Immature natural killer cell (primary cell): ENCODE measurements around the gene CAPN10. TPM values are rescaled to one million over a fixed set of nuclear protein-coding genes. Genes with fewer than 3 reads are reported as not detected.

Experiments used
- DNase-seq, 3 donors: peaks; one replicate each; pipeline ENCODE4 v3.0.0; 2022; ENCODE audit warnings: mixed read lengths in 1 of 3
- H3K27ac Mint-ChIP-seq, 6 donors: one replicate each; pipeline ENCODE4 v1.8.0; 2020; ENCODE audit warnings: mixed read lengths in 6 of 6, mild to moderate bottlenecking in 5 of 6, inconsistent platforms in 4 of 6, moderate library complexity in 3 of 6
- H3K27me3 Mint-ChIP-seq, 3 donors: one replicate each; pipeline ENCODE4 v1.8.0; 2020 to 2021; ENCODE audit warnings: low read depth in 3 of 3, mild to moderate bottlenecking in 3 of 3, mixed read lengths in 3 of 3, moderate library complexity in 3 of 3, inconsistent platforms in 1 of 3
- H3K36me3 Mint-ChIP-seq, 3 donors: one replicate each; pipeline ENCODE4 v1.8.0; 2020; ENCODE audit warnings: mixed read lengths in 3 of 3, inconsistent platforms in 2 of 3, mild to moderate bottlenecking in 2 of 3
- H3K4me1 Mint-ChIP-seq, 2 donors: one replicate each; pipeline ENCODE4 v1.8.0; 2020; ENCODE audit warnings: inconsistent platforms in 2 of 2, mild to moderate bottlenecking in 2 of 2, mixed read lengths in 2 of 2, moderate library complexity in 1 of 2
- H3K4me3 Mint-ChIP-seq, 5 donors: one replicate each; pipeline ENCODE4 v1.8.0; 2020; ENCODE audit warnings: mild to moderate bottlenecking in 5 of 5, mixed read lengths in 5 of 5, inconsistent platforms in 3 of 5, moderate library complexity in 3 of 5
- H3K9me3 Mint-ChIP-seq, 6 donors: one replicate each; pipeline ENCODE4 v1.8.0; 2020; ENCODE audit warnings: mild to moderate bottlenecking in 6 of 6, mixed read lengths in 6 of 6, inconsistent platforms in 4 of 6, moderate library complexity in 3 of 6
- polyA plus RNA-seq, 3 donors: library from polyadenylated mRNA; unstranded; fragments of 300-500 nt; fragmentation: Illumina TruSeq; gene quantifications; one replicate each; pipeline ENCODE4 v1.2.3, GENCODE V29; 2021

Gene CAPN10
- polyA plus RNA-seq, 3 donors from 2014 or later, result 9.7 to 22.5 (median 11.6) TPM

DNA sequence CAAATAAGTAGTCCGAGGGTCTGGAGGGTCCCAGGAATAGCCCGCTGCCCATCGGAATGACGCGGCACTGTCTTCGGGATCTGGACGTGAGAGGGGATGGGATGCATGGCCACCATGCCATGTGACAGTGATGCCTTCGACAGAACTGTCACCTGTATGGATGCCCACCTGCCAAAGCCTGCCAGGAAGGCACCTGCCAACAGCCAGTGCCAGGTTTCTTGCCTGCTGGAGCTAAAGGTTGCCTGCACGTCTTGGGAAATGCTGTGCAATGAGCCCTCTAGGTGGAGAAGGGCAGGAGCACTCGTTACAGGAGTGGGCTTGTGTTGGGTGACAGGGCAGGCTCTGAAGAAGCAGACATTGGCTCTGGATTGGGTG is 59.3 kb downstream of the CAPN10 start:
- Mint-ChIP-seq H3K36me3 (no peaks in the 10 kb centered on the region), H3K4me1 (peaks cover 0 to 5% of the 10 kb centered on the region in 2 donors), H3K27ac (peak overlapping the region in 5 of 6 donors; percentile 23 to 89 (median 83)), H3K9me3 (no peaks in the 10 kb centered on the region), H3K27me3 (peaks cover 2 to 4% (median 3%) of the 10 kb centered on the region in 3 donors), H3K4me3 (peak overlapping the region in 3 of 5 donors; percentile 52 to 66 (median 52))
- DNase-seq, result no peak

DNA sequence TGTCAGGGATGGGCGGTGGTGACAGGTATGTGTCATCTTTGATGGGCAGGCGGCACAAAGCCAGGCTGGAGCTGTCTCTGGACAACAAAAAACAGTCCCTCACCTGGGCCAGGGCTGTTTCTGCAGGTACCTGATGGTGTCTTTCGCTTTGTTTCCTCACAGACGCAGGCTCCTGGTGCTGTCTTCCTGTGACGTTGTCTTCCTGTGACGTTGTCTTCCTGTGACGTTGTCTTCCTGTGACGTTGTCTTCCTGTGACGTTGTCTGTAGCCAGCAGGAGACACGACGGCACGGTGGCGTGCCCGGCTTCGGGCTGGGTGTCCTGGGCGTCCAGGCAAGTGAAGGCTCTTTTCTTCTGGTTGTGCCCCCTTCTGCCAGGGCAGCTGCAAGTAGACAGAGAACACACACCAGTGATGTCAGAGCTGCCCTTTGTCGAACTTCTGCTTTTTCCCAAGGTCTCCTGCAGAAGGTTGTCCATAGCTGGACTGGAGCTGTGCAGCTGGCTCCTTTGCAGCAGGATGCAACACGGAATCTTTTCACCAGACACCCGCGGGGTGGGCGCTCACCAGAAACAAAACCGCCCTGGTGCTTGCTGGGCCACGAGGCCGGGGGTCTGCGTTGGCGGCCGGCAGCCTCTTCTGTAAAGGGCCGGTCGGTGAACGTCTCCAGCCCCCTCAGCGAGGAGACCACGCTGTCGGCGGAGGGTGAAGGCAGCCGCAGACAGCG is 59.8 kb downstream of the CAPN10 start:
- peaks cover 0 to 5% of the 10 kb centered on the region in 2 donors for H3K4me1 Mint-ChIP-seq
- peak overlapping the region; percentile 7 to 89 (median 82) for H3K27ac Mint-ChIP-seq
- no peaks in the 10 kb centered on the region for H3K36me3 Mint-ChIP-seq
- H3K27me3 Mint-ChIP-seq, result peaks cover 2 to 4% (median 3%) of the 10 kb centered on the region in 3 donors
- no peaks in the 10 kb centered on the region for H3K9me3 Mint-ChIP-seq
- DNase-seq, result peak; percentile 49 to 67 (median 57)
- H3K4me3 Mint-ChIP-seq, result peak overlapping the region in 3 of 5 donors; percentile 52 to 66 (median 52)

DNA sequence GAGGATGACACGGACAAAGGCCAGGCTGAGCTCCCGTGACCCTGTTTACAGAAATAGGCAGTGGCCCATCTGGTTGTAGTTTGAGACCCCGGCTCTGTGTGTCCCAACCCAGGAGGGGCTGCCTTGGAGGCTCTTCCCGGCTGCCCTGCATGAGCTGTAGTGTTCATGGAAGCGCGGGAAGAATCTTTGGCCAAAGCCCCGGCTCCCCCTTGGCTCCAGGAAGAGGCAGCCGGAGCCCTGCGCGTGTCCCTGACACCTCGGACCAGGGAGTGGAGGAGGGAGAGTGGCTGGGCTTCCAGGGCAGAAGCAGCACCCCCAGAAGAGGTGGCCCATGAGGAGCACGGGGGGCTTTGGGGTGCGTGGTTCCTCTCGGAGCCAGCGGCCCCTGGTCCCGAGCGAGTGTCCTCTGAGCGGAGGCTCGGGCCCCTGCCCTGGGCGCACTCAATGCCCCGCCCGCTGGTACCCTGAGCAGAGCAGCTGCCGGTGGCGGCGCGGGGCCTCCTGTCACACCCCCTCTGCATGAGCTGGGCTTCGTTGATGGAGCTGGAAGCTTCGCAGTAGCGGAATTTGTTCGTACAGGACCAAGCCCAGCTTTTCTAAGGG is 60.5 kb downstream of the CAPN10 start:
- H3K4me1 Mint-ChIP-seq, result peaks cover 0 to 5% of the 10 kb centered on the region in 2 donors
- H3K27ac Mint-ChIP-seq, result peak overlapping the region in 1 of 6 donors; percentile 53
- H3K4me3 Mint-ChIP-seq, result peak overlapping the region in 1 of 5 donors; percentile 52
- H3K36me3 Mint-ChIP-seq, result no peaks in the 10 kb centered on the region
- no peaks in the 10 kb centered on the region for H3K9me3 Mint-ChIP-seq
- peaks cover 2 to 3% (median 3%) of the 10 kb centered on the region in 3 donors for H3K27me3 Mint-ChIP-seq
- DNase-seq, result no peak

DNA sequence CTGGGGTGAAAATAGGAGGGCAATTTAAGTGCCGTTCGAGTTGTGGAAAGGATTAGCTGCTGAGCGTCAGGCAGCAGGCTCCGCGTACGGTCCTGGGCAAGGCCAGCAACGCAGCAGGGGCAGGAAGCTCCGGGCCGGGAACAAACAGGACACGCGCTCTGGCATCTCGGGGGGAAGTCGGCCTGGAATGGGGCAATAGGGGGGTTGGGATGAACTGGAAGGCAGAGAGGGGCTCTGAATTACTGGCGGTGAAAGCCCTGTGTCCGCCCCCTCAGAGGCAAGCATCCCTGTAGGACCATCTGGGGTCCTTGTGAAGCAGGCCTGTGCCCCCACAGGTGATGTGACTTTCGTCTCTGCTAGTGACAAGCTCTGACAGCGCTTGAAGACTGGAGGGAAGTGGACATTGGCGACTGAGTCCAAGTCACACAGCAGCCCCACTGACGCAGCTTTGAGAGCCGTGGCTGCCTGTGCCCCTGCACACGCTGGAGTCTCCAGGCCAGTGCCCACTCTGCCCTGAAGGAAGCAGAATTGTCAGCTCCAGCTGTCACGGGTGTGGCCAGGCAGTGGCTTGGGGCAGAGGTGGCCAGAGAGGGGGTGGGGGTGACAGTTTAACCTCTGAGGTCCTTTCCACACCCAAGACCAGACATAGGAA is 61.1 kb downstream of the CAPN10 start:
- H3K4me1 Mint-ChIP-seq, result peaks cover 0 to 5% of the 10 kb centered on the region in 2 donors
- peaks cover 2 to 3% (median 3%) of the 10 kb centered on the region in 3 donors for H3K27me3 Mint-ChIP-seq
- H3K27ac Mint-ChIP-seq, result peak overlapping the region in 3 of 6 donors; percentile 28 to 53 (median 43)

DNA sequence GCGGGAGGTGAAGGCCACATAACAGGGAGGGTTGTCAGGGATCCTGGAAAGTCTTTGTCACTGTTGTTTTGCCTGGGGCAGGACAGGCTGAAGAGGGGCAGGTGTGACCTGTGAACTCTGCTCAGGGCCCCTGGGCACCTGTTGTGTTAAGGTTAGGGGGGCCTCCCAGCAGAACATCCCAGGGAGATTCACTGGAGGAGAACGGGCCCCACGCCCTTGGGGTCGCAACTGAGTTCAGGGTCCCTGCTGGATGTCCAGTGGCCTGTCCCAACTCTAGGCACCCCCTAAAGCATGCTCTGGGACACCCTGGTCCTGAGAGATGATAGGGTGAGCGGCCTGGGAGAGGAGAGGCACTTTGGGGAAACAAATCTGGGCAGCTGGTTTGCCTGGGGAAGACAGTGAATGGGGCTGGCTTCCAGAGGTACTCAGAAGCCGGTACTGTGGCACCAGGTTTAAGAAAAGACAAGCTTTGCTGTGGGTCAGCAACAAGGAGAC is 61.7 kb downstream of the CAPN10 start:
- Mint-ChIP-seq H3K27ac (peak overlapping the region in 1 of 6 donors; percentile 16), H3K4me1 (peaks cover 0 to 5% of the 10 kb centered on the region in 2 donors), H3K9me3 (no peaks in the 10 kb centered on the region), H3K36me3 (peaks cover 0 to 4% (median 0%) of the 10 kb centered on the region in 3 donors), H3K27me3 (peaks cover 2 to 3% (median 3%) of the 10 kb centered on the region in 3 donors), H3K4me3 (no peak overlapping the region)
- no peak for DNase-seq

More for the DNA sequence above, 61.1 kb downstream of the CAPN10 start:
- Mint-ChIP-seq H3K36me3 (peaks cover 0 to 4% (median 0%) of the 10 kb centered on the region in 3 donors), H3K4me3 (no peak overlapping the region), H3K9me3 (no peaks in the 10 kb centered on the region)
- DNase-seq, result no peak

Other genes with a start within 250 kb of the CAPN10 start
- gene GPC1, start 151.1 kb upstream of the CAPN10 start, polyA plus RNA-seq, result not detected
- 10 to 100 TPM in 1 of 3 donors, 1 to 10 TPM in 2; 5.6 to 12.4 (median 7.3) TPM for gene ANKMY1, start 28.7 kb upstream of the CAPN10 start, polyA plus RNA-seq
- 10 to 100 TPM; 13.7 to 27.4 (median 27.4) TPM for gene DUSP28, start 26.4 kb upstream of the CAPN10 start, polyA plus RNA-seq
- 10 to 100 TPM; 46.5 to 51.4 (median 49.9) TPM for gene RNPEPL1, start 18.2 kb upstream of the CAPN10 start, polyA plus RNA-seq
- 1 to 10 TPM in 1 of 3 donors, under 1 TPM in 1, not detected in 1; 0.89 to 1.6 TPM for gene GPR35, start 38.7 kb downstream of the CAPN10 start, polyA plus RNA-seq
- not detected for gene AQP12B, start 96.2 kb downstream of the CAPN10 start, polyA plus RNA-seq
- not detected for gene AQP12A, start 105.1 kb downstream of the CAPN10 start, polyA plus RNA-seq
- not detected for gene KIF1A, start 233.5 kb downstream of the CAPN10 start, polyA plus RNA-seq